Ishikawa (cell line): Measurements from ENCODE around the gene DLST.

Experiments used
- CEBPB ChIP-seq: IDR thresholded peaks from 2 replicates; pipeline ENCODE4 v1.6.1; 2012
- CREB1 ChIP-seq: IDR thresholded peaks from 2 replicates; pipeline ENCODE4 v1.6.1; 2012; ENCODE audit warnings: low read depth
- EGR1 ChIP-seq: IDR thresholded peaks from 2 replicates; pipeline ENCODE4 v1.6.1; 2012
- EP300 ChIP-seq: IDR thresholded peaks from 2 replicates; pipeline ENCODE4 v1.6.1; 2012; ENCODE audit warnings: borderline replicate concordance
- FOXM1 ChIP-seq: IDR thresholded peaks from 2 replicates; pipeline ENCODE4 v1.6.1; 2012; ENCODE audit warnings: low read depth, borderline replicate concordance
- NFIC ChIP-seq: IDR thresholded peaks from 2 replicates; pipeline ENCODE4 v1.6.1; 2012
- RAD21 ChIP-seq: IDR thresholded peaks from 2 replicates; pipeline ENCODE4 v1.6.1; 2012; ENCODE audit warnings: low read depth
- TAF1 ChIP-seq: IDR thresholded peaks from 2 replicates; pipeline ENCODE4 v1.6.1; 2012; ENCODE audit warnings: low read depth, mild to moderate bottlenecking
- TCF12 ChIP-seq: IDR thresholded peaks from 2 replicates; pipeline ENCODE4 v1.6.1; 2012; ENCODE audit warnings: low read depth
- TEAD4 ChIP-seq: IDR thresholded peaks from 2 replicates; pipeline ENCODE4 v1.6.1; 2012
- YY1 ChIP-seq: IDR thresholded peaks from 2 replicates; pipeline ENCODE4 v1.6.1; 2012; ENCODE audit warnings: low read depth
- ZBTB7A ChIP-seq: IDR thresholded peaks from 2 replicates; pipeline ENCODE4 v1.6.1; 2012; ENCODE audit warnings: low read depth
- TF ChIP-seq, protein P1 (sequence below): IDR thresholded peaks from 2 replicates; pipeline ENCODE4 v1.6.1; 2012; ENCODE audit warnings: low read depth, mild to moderate bottlenecking
- TF ChIP-seq, protein P2 (sequence below): IDR thresholded peaks from 2 replicates; pipeline ENCODE4 v1.6.1; 2012
- TF ChIP-seq, protein P3 (sequence below): IDR thresholded peaks from 2 replicates; pipeline ENCODE4 v1.6.1; 2012

DLST gene

DNA sequence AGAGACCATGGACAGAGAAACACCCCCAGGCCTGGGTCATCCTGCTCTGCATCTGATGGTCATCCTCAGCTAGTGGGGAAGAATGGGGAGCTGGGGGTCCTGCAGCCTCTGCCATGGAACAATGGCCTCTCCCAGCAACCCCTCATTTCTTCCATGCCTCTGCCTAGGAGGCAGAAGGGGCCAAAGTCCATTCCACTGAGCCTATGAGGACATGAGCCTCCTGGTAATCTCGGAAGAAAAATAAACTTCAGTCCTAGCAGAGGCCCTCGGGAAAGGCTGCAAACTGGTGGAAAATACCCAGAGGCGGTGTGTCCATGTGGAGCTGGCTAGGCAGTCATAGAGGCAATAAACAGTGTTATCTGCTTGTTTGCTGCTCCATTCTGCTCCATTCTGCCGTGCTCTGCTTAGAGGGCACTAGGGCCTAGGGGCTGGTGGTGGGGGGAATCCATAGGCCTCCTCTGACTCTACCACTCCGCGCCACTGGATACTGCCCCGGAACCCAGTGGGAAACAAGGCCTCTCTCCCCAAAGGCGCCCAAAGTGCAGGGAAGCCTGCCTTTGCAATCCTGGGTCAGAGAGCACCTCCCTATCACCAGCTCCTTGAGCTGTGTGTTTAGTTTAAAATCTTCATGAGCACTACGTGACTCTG is 69.2 kb downstream of the DLST start:
- no peak for TF ChIP-seq FOXM1
- TF ChIP-seq YY1 = no peak
- TF ChIP-seq, protein P1, sequence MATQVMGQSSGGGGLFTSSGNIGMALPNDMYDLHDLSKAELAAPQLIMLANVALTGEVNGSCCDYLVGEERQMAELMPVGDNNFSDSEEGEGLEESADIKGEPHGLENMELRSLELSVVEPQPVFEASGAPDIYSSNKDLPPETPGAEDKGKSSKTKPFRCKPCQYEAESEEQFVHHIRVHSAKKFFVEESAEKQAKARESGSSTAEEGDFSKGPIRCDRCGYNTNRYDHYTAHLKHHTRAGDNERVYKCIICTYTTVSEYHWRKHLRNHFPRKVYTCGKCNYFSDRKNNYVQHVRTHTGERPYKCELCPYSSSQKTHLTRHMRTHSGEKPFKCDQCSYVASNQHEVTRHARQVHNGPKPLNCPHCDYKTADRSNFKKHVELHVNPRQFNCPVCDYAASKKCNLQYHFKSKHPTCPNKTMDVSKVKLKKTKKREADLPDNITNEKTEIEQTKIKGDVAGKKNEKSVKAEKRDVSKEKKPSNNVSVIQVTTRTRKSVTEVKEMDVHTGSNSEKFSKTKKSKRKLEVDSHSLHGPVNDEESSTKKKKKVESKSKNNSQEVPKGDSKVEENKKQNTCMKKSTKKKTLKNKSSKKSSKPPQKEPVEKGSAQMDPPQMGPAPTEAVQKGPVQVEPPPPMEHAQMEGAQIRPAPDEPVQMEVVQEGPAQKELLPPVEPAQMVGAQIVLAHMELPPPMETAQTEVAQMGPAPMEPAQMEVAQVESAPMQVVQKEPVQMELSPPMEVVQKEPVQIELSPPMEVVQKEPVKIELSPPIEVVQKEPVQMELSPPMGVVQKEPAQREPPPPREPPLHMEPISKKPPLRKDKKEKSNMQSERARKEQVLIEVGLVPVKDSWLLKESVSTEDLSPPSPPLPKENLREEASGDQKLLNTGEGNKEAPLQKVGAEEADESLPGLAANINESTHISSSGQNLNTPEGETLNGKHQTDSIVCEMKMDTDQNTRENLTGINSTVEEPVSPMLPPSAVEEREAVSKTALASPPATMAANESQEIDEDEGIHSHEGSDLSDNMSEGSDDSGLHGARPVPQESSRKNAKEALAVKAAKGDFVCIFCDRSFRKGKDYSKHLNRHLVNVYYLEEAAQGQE = no peak
- no peak for TF ChIP-seq CREB1
- TF ChIP-seq EGR1 = no peak
- no peak for TF ChIP-seq TEAD4
- TF ChIP-seq, protein P2, sequence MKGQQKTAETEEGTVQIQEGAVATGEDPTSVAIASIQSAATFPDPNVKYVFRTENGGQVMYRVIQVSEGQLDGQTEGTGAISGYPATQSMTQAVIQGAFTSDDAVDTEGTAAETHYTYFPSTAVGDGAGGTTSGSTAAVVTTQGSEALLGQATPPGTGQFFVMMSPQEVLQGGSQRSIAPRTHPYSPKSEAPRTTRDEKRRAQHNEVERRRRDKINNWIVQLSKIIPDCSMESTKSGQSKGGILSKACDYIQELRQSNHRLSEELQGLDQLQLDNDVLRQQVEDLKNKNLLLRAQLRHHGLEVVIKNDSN = no peak
- TF ChIP-seq NFIC = no peak
- no peak for TF ChIP-seq TAF1
- no peak for TF ChIP-seq TCF12
- TF ChIP-seq EP300 = no peak
- TF ChIP-seq, protein P3, sequence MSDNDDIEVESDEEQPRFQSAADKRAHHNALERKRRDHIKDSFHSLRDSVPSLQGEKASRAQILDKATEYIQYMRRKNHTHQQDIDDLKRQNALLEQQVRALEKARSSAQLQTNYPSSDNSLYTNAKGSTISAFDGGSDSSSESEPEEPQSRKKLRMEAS = no peak
- no peak for TF ChIP-seq CEBPB
- no peak for TF ChIP-seq ZBTB7A
- TF ChIP-seq RAD21 = no peak

DNA sequence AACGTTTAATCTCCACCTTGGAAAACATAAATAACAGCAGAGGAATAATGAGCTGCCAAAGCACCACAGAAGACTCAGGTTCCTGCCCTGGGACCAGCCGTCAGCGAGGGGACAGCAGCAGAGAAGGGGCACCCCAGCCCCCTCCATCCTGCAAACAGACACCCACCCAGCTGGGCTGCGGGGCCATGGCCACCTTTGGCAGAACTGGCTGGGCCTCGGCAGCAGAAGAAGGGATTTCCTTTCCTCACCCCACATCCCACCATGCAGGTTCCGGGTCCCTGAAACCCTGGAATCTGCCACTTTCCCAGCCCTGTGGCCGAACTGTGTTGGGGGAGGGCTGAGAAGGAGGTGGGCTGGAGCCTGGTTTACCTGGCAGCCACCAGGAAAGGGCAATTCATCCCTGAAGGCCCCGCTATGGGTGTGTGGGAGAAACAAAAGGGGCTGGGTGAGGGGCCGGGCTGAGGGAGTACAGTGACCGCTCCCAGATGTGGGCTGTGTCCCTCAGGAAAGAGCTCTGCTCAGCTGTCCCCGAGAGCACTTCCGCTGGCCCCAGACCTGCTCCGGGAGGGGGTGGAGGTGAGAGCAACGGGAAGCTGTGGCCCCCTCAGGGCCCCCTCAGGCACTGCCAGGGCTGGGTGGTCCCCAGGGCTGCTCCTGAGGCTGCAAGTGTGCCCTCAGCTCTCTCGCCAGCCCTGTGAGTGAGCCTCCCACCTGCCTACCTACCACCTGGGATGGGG is 69.9 kb downstream of the DLST start:
- TF ChIP-seq, protein P3 = no peak

DNA sequence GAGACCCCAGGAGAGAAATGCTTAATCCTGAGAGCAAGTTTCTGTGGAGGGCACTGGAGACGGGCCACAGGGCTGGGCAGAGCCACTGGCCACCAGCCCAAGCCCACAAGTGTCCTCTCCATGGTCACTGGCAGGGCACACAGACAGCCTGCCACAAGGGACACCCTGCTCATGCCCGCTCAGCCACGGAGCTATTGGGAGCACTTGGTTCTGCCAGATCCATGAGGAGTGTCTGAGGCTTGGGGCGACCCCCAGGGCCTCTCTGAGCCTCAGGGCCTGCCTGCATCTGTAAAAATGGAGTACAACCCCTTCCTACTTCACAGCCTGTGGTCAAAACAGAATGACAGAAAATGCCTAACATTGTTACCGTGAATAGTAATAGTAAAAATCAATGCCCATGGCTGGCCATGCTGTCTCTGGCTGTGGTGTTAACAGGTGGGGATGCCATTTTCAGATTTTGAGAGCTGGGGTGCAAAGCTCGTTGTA is 70.5 kb downstream of the DLST start:
- TF ChIP-seq, protein P2 = no peak
- TF ChIP-seq YY1 = no peak

DNA sequence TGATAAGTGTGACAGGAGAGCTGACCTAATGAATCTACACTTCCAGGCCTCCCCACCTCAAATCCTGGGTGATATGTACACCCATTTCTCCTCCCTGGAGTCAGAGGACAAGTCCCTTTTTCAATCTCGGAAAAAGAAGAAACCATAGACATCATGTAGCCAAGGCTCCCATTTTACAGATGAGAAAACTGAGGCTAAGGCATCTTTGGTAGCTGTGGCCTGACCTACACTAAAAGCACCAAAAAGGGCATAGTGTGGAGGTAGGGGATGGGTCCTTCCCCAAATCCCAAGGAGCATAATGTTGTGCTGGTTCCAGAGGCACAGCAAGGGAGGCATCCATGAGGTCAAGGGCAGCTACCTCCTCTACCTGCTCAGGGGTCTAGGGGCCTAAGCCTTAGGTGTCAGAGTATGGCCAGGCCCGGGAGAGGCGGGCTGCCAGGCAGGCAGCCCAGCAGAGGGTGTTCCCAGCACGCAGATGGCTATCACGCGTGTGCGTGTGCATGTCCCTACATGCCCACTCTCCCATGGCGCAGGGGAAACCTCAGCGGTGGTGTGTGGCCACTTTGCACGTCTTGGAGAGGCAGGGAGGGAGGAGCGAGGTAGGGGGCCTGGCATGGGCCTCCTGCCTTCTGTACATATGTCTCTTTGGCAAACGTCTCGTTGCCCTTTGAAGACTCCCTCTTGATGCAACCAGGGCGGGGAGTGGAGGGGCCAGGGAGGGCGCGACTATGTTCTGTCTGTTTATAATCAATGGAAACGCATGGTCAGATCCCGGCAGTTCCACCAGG is 71.2 kb downstream of the DLST start:
- TF ChIP-seq CEBPB = no peak
- TF ChIP-seq, protein P2 = no peak
- TF ChIP-seq TAF1 = no peak
- TF ChIP-seq, protein P3 = no peak
- no peak for TF ChIP-seq EGR1
- TF ChIP-seq TCF12 = no peak
- TF ChIP-seq ZBTB7A = no peak
- TF ChIP-seq YY1 = no peak
